GM19372 (cell line): ENCODE results near the gene BCL2.
A peak's percentile ranks its signal among the peaks of the same experiment; 100 is the strongest.

Experiments used
- ATAC-seq: cut with Tn5 transposase; IDR thresholded peaks from one replicate; pipeline ENCODE4 v1.9.1; 2021; ENCODE audit warnings: mild to moderate bottlenecking, low read depth, moderate library complexity; ENCODE audit not compliant: unreplicated experiment

Gene BCL2

GRCh38 chr18:63164396-63164795 lies 155.2 kb downstream of the BCL2 start:
- no peak for ATAC-seq

GRCh38 chr18:63162271-63163014 lies 157.1 kb downstream of the BCL2 start:
- ATAC-seq: peak; percentile 33

- peak; percentile 47 for ATAC-seq
These were observed 157.8 kb downstream of the BCL2 start for GRCh38 chr18:63161761-63162195.

GRCh38 chr18:63161032-63161760 lies 158.4 kb downstream of the BCL2 start:
- peak; percentile 20 for ATAC-seq

- ATAC-seq: no peak
These were observed 159.2 kb downstream of the BCL2 start for GRCh38 chr18:63160172-63160995.

GRCh38 chr18:63159590-63159989 lies 160.0 kb downstream of the BCL2 start:
- ATAC-seq: no peak

- ATAC-seq: no peak
These were observed 160.8 kb downstream of the BCL2 start for GRCh38 chr18:63158676-63159291.

- no peak for ATAC-seq
These were observed 161.4 kb downstream of the BCL2 start for GRCh38 chr18:63158012-63158631.

GRCh38 chr18:63157293-63158011 lies 162.1 kb downstream of the BCL2 start:
- no peak for ATAC-seq

GRCh38 chr18:63155910-63156773 lies 163.4 kb downstream of the BCL2 start:
- no peak for ATAC-seq

GRCh38 chr18:63155169-63155852 lies 164.3 kb downstream of the BCL2 start:
- peak; percentile 42 for ATAC-seq

GRCh38 chr18:63154350-63155152 lies 165.0 kb downstream of the BCL2 start:
- ATAC-seq: no peak

- no peak for ATAC-seq
These were observed 166.8 kb downstream of the BCL2 start for GRCh38 chr18:63152791-63153190.

GRCh38 chr18:63152096-63152495 lies 167.5 kb downstream of the BCL2 start:
- ATAC-seq: no peak

- ATAC-seq: no peak
These were observed 168.0 kb downstream of the BCL2 start for GRCh38 chr18:63151539-63151938.

GRCh38 chr18:63150942-63151421 lies 168.6 kb downstream of the BCL2 start:
- ATAC-seq: no peak

GRCh38 chr18:63150326-63150725 lies 169.2 kb downstream of the BCL2 start:
- ATAC-seq: no peak
